ENCODE results near the gene FLT4.

Gene FLT4

GRCh38 chr5:180625125-180625790, 24.1 kb downstream of the FLT4 start:
- DNase-seq: no peak

DNA sequence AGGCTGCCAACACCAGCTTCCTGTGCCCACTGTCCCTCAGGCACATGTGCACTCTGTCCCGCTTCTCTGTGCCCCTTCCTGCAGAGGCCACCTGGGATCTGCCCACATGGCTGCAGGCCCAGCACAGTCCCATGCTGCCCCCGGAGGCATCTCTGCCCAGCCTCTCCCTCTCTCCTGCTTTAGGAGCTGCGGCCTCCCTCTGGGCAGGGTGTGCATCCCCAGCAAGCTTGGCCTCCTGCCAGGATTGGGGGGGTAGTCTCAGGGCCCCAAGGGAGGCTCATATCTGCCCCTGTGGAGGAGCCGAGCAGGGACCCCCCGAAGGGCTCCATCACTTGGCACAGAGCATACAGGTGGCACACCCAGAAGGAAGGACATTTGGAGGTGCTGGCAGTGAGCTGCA, 24.8 kb downstream of the FLT4 start:
- DNase-seq: no peak

DNA sequence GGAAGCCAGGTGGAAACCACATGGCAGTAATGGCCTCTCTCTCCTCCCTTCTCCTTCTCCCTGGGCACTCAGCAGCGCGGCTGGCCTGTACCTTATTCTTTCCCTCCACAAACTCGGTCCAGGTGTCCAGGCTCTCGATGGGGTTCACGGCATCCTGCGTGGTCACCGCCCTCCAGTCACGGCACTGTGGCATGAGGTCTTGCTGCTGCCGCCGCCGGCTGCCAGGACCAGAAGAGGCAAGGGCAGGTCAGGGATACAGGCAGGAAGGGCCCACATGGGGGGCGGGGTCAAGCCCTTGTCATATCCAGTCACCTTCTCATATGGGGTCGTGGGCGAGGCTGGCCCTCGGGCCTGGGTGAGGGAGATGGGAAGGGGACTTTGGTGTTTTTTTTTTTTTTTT, 25.6 kb downstream of the FLT4 start:
- no peak for DNase-seq

DNA sequence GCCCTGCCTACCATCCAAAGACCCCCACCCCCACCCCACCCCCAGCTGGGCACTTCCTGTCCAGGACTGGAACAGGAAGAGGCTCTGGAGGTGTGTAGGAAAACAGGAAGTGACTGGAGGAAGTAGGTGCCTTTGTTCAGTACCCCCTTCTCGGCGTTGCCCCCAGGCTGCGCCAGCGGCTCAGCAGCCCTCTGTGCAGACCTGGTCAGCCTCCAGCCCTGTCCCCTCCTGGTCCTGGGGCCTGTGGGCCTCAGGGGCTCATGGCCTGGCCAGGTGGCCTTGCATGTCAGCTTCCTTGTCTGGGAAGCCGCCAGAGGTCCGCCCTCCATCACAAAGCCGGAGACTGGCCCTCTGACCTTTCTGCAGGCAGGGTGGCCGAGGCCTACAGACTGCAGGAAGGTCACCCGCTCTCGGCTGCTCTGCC, 26.0 kb downstream of the FLT4 start:
- DNase-seq: no peak

GRCh38 chr5:180622910-180623309, 26.5 kb downstream of the FLT4 start:
- no peak for DNase-seq

GRCh38 chr5:180621311-180621710, 28.1 kb downstream of the FLT4 start:
- no peak for DNase-seq

GRCh38 chr5:180620014-180620413, 29.4 kb downstream of the FLT4 start:
- DNase-seq: no peak

- DNase-seq: no peak
Observed at GRCh38 chr5:180619563-180619915, 29.9 kb downstream of the FLT4 start.

DNA sequence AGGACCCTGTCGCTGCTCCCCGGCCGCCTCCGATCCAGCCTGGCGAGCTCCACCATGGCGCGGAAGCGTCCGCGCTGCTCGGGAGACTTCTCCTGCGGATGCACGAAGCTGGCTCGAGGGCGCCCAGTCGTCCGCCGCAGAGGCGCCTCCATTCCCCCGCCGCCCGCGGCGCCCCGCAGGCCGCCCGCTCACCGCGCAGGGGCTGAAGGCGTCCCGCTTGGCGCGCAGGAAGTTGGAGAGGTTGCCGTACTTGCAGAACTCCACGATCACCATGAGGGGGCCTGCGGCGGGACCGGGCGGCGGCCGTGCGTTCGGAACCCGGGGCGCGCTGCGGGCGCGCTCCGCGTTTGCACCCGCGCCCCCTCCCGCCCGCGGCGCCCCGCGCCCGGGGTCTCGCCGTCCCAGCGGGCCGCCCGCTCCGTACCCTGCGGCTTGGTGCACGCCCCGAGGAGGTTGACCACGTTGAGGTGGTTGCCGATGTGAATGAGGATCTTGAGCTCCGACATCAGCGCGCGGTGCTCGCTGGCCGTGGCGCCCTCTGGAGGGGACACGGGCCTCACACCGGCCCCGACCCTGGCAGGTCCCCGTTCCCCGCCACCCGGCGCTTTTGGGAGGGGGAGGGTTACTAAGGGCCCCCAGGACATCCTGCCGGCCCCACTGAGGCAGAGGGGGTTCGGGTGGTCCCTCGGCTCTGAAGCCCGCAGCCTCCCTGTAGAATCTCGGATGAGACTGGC, 30.4 kb downstream of the FLT4 start:
- DNase-seq: peak; percentile 21

DNA sequence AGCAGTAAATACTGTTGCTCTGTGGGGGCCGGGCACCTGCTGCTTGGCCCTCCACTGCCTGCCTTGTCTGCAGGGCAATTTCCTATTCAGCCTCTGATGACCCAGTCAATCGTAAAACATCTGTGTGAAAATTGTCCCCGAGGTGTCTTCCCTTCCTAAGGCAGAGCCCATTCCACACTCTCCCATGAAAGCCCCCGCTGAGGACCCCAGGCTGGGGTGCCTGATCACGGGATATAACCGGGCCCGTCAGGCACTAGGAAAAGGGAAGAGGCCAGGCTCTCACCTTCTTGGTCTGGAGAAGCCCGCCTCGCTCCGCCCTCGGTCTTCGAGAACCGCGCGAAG, 30.9 kb downstream of the FLT4 start:
- no peak for DNase-seq

GRCh38 chr5:180613814-180614188, 35.6 kb downstream of the FLT4 start:
- no peak for DNase-seq

DNA sequence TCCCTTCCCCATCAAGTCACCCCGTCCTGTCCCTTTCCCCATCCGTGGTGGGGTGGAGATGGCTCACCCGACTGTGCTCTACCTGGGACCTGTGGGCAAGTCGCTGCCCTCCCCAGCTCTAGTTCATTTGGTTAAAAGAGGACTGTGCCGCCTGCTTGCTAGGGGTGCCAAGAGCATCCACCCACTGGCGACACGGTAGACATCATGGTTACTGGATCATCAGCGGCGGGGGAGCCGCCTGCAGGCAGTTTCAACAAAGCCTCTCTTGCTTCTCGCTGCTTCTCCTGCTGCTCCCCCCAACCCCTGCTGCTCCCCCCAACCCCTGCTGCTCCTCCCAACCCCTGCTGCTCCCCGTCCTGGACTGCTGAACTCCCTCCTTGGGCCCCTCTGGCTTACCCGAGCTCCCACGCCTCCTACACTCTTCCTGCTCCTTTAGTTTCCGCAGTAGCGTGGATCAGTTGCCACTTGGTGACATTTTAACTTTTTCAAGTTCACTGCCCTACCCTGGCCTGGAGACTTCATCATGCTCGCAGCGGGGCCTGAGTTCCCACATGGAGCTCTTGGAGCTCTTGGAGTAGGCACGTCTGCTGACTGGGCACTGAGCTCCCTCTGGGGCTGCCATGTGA, 36.1 kb downstream of the FLT4 start:
- DNase-seq: no peak

DNA sequence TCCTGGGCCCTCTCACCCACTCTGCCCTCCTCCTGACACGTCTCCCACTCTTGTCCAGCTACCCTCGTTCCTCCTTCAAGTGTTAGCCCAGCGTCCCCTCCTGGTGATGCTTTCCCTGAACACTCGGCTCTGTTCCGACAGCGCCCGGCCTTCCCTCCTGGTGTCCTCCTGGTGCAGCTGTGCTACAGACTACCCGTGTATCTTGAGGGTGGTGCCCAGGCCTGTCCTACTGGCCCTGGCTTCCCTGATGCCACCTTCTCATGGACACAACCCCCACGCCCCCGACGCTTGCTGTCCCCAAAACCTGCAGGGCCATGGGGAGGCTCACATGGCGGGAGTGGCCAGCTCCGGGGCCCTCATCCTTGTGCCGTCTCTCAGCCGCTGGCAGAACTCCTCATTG, 36.7 kb downstream of the FLT4 start:
- no peak for DNase-seq

GRCh38 chr5:180611140-180611850, 38.1 kb downstream of the FLT4 start:
- no peak for DNase-seq

DNA sequence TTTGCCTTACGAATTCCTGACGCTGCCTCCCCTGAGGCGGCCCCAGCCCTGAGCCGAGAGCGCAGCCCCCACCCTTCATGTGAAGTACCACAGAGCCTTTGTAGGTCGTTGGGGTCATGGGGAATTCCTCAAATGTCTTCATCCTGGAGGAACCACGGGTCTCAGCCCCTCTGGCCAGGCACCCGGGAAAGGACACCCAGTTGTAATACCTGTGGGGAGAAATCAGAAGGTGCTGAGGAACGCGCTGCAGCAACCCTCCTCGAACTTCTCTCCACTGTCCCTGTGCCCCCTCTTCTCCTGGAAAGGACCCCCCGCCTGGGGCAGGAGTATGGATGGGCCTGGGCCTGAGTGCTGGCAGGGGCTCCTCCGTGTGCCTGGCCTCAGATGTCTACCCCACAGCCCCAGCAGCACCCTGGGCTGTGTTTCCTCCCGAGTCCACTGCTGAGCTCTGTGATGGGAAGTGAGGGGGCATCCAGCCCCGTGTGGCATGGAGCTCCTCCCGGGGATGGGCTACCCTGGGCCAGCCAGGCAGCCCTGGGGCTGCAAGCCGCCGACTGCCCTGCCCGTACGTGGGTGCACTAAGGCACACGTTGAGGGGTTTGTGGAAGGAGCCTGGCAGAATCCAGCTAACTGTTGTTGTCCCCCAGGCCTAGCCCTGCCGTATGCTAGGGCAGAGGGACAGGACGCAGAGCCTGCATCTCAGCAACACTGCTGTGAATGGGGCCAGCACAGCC, 39.4 kb downstream of the FLT4 start:
- DNase-seq: no peak

DNA sequence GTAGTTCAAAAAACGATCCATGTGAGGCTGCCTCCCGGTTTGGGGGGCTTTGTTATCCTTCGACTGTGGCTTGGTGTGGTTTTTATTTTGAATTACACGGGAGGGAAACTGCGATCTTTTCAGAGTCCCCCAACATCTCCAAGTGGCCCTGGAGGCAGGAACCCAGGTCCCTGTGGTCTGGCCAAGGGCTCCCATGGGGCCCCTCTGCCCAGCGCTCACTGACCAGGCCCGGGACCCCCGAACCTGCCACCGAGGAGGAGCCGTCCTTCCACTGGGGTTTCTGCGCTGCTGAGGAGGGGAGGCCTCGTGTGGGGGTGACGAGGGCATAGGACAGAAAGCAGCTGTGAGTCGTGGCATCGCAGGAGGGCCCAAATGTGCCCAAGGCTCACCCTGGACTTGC, 40.0 kb downstream of the FLT4 start:
- DNase-seq: no peak

GRCh38 chr5:180608572-180609310, 40.7 kb downstream of the FLT4 start:
- DNase-seq: no peak

GRCh38 chr5:180607861-180608571, 41.4 kb downstream of the FLT4 start:
- no peak for DNase-seq

DNA sequence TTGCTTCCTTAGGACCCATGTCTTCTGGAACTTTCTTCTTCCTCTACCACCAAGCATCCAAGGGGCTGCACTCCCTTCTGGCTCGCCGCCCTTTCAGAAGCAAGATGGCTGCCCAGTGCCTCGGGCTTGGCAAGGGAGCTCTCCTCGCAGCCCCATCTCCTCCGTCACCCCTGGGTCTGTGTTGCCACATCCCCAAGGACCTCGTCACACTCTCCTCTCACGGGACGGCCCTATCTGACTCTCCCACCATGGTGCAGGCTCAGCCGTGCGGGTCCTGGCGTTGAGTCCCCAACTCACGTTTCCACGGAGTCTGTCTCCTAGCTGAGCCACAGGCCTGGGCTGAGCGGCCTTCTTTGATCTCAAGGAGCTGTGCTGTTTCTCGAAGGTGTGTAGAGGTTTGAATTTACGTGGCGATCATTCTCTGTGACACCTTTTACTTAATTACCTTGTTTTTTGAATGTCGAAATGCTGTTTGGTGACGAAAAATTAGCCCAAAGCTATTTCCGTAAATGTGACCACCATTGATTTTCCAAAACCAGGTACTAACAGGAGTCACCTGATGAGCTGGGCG, 43.1 kb downstream of the FLT4 start:
- no peak for DNase-seq

- peak; percentile 57 for DNase-seq
Observed at GRCh38 chr5:180605554-180606214, 43.7 kb downstream of the FLT4 start.

GRCh38 chr5:180604271-180604670, 45.1 kb downstream of the FLT4 start:
- no peak for DNase-seq

Measured in suppressor macrophage treated with lipopolysaccharide for 4 hours (primary cell).